Tibial nerve (tissue), 4 donors: ENCODE results near the gene SLC6A2. TPM values are rescaled to one million over a fixed set of nuclear protein-coding genes. Genes with fewer than 3 reads are reported as not detected.

Source experiments
- DNase-seq, 2 donors: peaks; one replicate each; pipeline ENCODE4 v3.0.0-alpha.2; 2019; ENCODE audit warnings: low spot score in 2 of 2
- H3K27ac ChIP-seq, 4 donors: fragments of 200-600 bp; sonication (generic) in 3 of 4; one replicate each; pipeline ENCODE4 v1.5.1; 2017 to 2019; ENCODE audit warnings: mild to moderate bottlenecking in 1 of 4
- H3K27me3 ChIP-seq, 2 donors: fragments of 200-600 bp; sonication (generic) in 1 of 2; one replicate each; pipeline versions ENCODE4 v1.5.1 to v1.6.0; 2017 to 2019
- H3K36me3 ChIP-seq, 3 donors: fragments of 200-600 bp; sonication (generic); one replicate each; pipeline ENCODE4 v1.5.1; 2018 to 2019
- H3K4me1 ChIP-seq, 4 donors: fragments of 200-600 bp; sonication (generic) in 3 of 4; one replicate each; pipeline ENCODE4 v1.5.1; 2017 to 2019
- H3K4me3 ChIP-seq, 4 donors: fragments of 200-600 bp; sonication (generic) in 3 of 4; one replicate each; pipeline ENCODE4 v1.5.1; 2017 to 2019; ENCODE audit warnings: mild to moderate bottlenecking in 1 of 4, moderate library complexity in 1 of 4
- H3K9me3 ChIP-seq, 4 donors: fragments of 200-600 bp; sonication (generic) in 3 of 4; one replicate each; pipeline ENCODE4 v1.5.1; 2017 to 2019
- CTCF ChIP-seq, 5 experiments: fragments of 200-600 bp in 3 of 5; fragments of 450-650 bp in 2 of 5; sonication (generic) in 3 of 5; IDR thresholded peaks; one replicate each; pipeline ENCODE4 v1.5.1; 2016 to 2019; ENCODE audit warnings: antibody characterized with exemption in 5 of 5, mild to moderate bottlenecking in 3 of 5, moderate library complexity in 2 of 5
- EP300 ChIP-seq, 2 donors: sonication (generic); formaldehyde crosslinking; IDR thresholded peaks; one replicate each; pipeline ENCODE4 v1.6.1; 2017; ENCODE audit warnings: antibody characterized with exemption in 2 of 2, mild to moderate bottlenecking in 1 of 2
- POLR2A ChIP-seq, 2 donors: fragments of 450-650 bp; IDR thresholded peaks; one replicate each; pipeline ENCODE4 v1.6.1; 2017; ENCODE audit warnings: antibody characterized with exemption in 2 of 2, mild to moderate bottlenecking in 2 of 2, moderate library complexity in 2 of 2
- WGBS, 2 donors: methylation state at CpG; one replicate each; pipeline ENCODE4 v1.1.5; 2018; 5-methylcytosine and 5-hydroxymethylcytosine counted together
- total RNA-seq, 4 donors: library from RNA; depleted of rRNA; stranded (reverse); fragments of >200 nt; gene quantifications; one replicate each; pipeline ENCODE4 v1.1.0, GENCODE V29; 2016

The SLC6A2 gene
- total RNA-seq, 4 donors from 2014 or later: 0.22 to 0.59 (median 0.30) TPM; not detected in 1

GRCh38 chr16:55640701-55641327 is 15.0 kb upstream of the SLC6A2 start:
- Histone ChIP-seq H3K9me3 (no peaks in the 10 kb centered on the region), H3K27ac (no peak overlapping the region), H3K36me3 (no peaks in the 10 kb centered on the region), H3K4me1 (no peaks in the 10 kb centered on the region), H3K27me3 (no peaks in the 10 kb centered on the region), H3K4me3 (no peak overlapping the region)
- 85 to 86% methylated on average over 9 of the region's 9 CpGs for WGBS, 2 donors
- no peak for TF ChIP-seq EP300 (IDR thresholded peaks at IDR 0.05)
- TF ChIP-seq CTCF (IDR thresholded peaks at IDR 0.05): no peak
- TF ChIP-seq POLR2A (IDR thresholded peaks at IDR 0.05): no peak
- no peak for DNase-seq

- H3K4me3 ChIP-seq: no peak overlapping the region
- H3K36me3 ChIP-seq: no peaks in the 10 kb centered on the region
- TF ChIP-seq CTCF (IDR thresholded peaks at IDR 0.05) (no peak), EP300 (IDR thresholded peaks at IDR 0.05) (no peak), POLR2A (IDR thresholded peaks at IDR 0.05) (no peak)
- H3K27me3 ChIP-seq: no peaks in the 10 kb centered on the region
- H3K9me3 ChIP-seq: no peaks in the 10 kb centered on the region
- no peaks in the 10 kb centered on the region for H3K4me1 ChIP-seq
- 70 to 73% methylated on average over 7 of the region's 7 CpGs for WGBS, 2 donors
- DNase-seq: no peak
- H3K27ac ChIP-seq: no peak overlapping the region
Observed at GRCh38 chr16:55641430-55642056, 14.2 kb upstream of the SLC6A2 start.

GRCh38 chr16:55642611-55643010 is 13.2 kb upstream of the SLC6A2 start:
- Histone ChIP-seq H3K27me3 (no peaks in the 10 kb centered on the region), H3K9me3 (no peaks in the 10 kb centered on the region), H3K4me3 (no peak overlapping the region), H3K36me3 (no peaks in the 10 kb centered on the region), H3K4me1 (no peaks in the 10 kb centered on the region), H3K27ac (no peak overlapping the region)
- WGBS, 2 donors: 71 to 85% methylated on average over 3 of the region's 3 CpGs
- TF ChIP-seq CTCF (IDR thresholded peaks at IDR 0.05) (no peak), POLR2A (IDR thresholded peaks at IDR 0.05) (no peak), EP300 (IDR thresholded peaks at IDR 0.05) (no peak)
- DNase-seq: no peak

- no peak for TF ChIP-seq EP300 (IDR thresholded peaks at IDR 0.05)
- TF ChIP-seq POLR2A (IDR thresholded peaks at IDR 0.05): no peak
- no peak for TF ChIP-seq CTCF (IDR thresholded peaks at IDR 0.05)
- no peak for DNase-seq
- no peaks in the 10 kb centered on the region for H3K9me3 ChIP-seq
- no peaks in the 10 kb centered on the region for H3K4me1 ChIP-seq
- H3K27me3 ChIP-seq: no peaks in the 10 kb centered on the region
- WGBS, 2 donors: 79 to 87% methylated on average over 10 to 11 of the region's 11 CpGs
- no peak overlapping the region for H3K27ac ChIP-seq
- no peak overlapping the region for H3K4me3 ChIP-seq
- no peaks in the 10 kb centered on the region for H3K36me3 ChIP-seq
Observed at GRCh38 chr16:55643161-55643970, 12.4 kb upstream of the SLC6A2 start.

GRCh38 chr16:55645986-55646385 is 9.8 kb upstream of the SLC6A2 start:
- no peak for DNase-seq
- no peak overlapping the region for H3K27ac ChIP-seq
- H3K4me3 ChIP-seq: no peak overlapping the region
- H3K4me1 ChIP-seq: no peaks in the 10 kb centered on the region
- TF ChIP-seq CTCF (IDR thresholded peaks at IDR 0.05) (no peak), EP300 (IDR thresholded peaks at IDR 0.05) (no peak), POLR2A (IDR thresholded peaks at IDR 0.05) (no peak)
- H3K27me3 ChIP-seq: no peaks in the 10 kb centered on the region
- H3K9me3 ChIP-seq: no peaks in the 10 kb centered on the region
- H3K36me3 ChIP-seq: no peaks in the 10 kb centered on the region
- 63 to 68% methylated on average over 4 of the region's 4 CpGs for WGBS, 2 donors
